ENCODE measurements around the gene SUGCT.

Gene SUGCT

DNA sequence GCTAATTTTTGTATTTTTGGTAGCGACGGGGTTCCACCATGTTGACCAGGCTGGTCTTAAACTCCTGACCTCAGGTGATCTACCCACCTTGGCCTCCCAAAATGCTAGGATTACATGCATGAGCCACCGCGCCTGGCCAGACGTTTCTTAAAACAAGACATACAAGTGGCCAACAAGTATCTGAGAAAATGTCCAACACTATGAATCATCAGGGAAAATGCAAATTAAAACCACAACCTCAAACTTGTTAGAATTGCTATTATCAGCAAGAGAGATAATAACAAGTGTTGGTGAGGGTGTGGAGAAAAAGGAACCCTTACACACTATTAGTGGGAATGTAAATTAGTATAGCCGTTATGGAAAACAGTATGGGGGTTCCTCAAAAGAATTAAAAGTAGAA is 148.6 kb downstream of the SUGCT start:
- H3K4me3 ChIP-seq (ENCODE audit: low read depth, low read length) = no peak overlapping the region
- in situ Hi-C loops (cut with HindIII; ENCODE audit: low sequenced_read_pairs) = no loop called here
- no peak for DNase-seq (ENCODE audit: low read depth)
- TF ChIP-seq, protein P1, sequence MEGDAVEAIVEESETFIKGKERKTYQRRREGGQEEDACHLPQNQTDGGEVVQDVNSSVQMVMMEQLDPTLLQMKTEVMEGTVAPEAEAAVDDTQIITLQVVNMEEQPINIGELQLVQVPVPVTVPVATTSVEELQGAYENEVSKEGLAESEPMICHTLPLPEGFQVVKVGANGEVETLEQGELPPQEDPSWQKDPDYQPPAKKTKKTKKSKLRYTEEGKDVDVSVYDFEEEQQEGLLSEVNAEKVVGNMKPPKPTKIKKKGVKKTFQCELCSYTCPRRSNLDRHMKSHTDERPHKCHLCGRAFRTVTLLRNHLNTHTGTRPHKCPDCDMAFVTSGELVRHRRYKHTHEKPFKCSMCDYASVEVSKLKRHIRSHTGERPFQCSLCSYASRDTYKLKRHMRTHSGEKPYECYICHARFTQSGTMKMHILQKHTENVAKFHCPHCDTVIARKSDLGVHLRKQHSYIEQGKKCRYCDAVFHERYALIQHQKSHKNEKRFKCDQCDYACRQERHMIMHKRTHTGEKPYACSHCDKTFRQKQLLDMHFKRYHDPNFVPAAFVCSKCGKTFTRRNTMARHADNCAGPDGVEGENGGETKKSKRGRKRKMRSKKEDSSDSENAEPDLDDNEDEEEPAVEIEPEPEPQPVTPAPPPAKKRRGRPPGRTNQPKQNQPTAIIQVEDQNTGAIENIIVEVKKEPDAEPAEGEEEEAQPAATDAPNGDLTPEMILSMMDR (IDR thresholded peaks at IDR 0.05; ENCODE audit: low read depth, low read length, missing control alignments) = no peak

DNA sequence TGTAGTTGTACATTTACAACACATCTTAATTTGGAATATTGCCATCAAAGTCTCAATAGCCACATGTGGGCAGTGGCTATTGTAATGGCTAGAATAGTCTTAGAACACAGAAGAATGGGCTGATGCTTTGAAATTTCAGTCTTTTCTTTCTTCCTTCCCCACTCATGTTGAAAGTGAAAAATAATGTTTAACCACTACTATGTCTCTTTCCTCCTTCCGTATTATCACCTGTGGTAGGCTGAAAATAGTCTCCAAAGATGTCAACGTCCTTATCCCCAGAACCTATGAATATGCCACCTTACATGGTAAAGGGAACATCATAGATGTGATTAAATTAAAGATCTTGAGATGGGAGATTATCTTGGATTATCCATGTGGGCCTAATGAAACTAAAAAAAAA is 154.0 kb downstream of the SUGCT start:
- DNase-seq (ENCODE audit: low read depth) = no peak
- in situ Hi-C loops (cut with HindIII; ENCODE audit: low sequenced_read_pairs) = no loop called here
- TF ChIP-seq, protein P1 (IDR thresholded peaks at IDR 0.05; ENCODE audit: low read depth, low read length, missing control alignments) = no peak
- H3K4me3 ChIP-seq (ENCODE audit: low read depth, low read length) = no peak overlapping the region

DNA sequence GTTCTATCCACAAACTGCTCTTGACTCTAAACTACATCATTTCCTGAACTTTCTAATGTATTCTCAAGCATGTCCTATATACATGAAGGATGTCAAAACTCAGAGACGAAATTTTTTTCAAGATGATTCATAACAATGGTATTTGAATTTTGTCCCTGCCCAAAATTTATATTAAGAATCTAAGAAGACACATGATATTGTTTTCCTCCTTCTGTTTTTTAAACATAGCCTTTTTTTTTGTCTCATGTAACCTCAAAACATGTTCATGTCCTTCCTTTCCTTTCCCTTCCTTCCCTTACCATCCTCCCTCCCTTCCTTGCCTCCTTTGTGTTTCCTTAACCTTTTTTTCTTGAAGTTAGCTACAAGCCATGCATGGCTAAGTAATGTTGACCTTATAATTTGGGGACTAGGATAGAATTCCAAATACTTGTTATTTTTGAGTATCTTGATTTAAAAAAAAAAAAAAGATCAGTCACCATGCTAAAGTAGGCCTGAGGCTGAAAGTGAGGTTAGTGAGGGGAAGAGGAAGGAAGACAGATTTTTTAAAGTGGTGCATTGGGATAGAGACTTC is 163.0 kb downstream of the SUGCT start:
- H3K4me3 ChIP-seq (ENCODE audit: low read depth, low read length) = no peak overlapping the region
- in situ Hi-C loops (cut with HindIII; ENCODE audit: low sequenced_read_pairs) = no loop called here
- TF ChIP-seq, protein P1 (IDR thresholded peaks at IDR 0.05; ENCODE audit: low read depth, low read length, missing control alignments) = no peak
- no peak for DNase-seq (ENCODE audit: low read depth)

DNA sequence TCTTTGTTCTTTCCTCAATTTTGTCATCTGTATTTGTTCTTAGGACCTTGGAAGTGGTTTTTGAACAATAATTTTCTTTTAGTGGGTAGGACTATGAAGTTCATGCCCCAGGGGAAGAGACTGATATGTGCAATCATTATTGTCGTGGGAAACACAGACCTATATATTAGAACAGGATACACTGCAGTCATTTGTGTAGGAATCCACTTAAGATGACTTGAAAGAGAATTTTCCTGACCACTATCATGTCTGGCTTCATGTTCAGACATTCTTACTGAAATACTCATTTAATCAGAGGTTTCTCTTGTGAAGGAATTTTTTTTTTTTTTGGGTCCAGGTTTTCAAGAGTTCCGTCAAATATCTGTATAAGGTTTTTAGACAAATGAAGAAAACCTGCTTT is 163.6 kb downstream of the SUGCT start:
- DNase-seq (ENCODE audit: low read depth) = peak; percentile 47
- H3K4me3 ChIP-seq (ENCODE audit: low read depth, low read length) = no peak overlapping the region
- in situ Hi-C loops (cut with HindIII; ENCODE audit: low sequenced_read_pairs) = no loop called here
- TF ChIP-seq, protein P1 (IDR thresholded peaks at IDR 0.05; ENCODE audit: low read depth, low read length, missing control alignments) = no peak

DNA sequence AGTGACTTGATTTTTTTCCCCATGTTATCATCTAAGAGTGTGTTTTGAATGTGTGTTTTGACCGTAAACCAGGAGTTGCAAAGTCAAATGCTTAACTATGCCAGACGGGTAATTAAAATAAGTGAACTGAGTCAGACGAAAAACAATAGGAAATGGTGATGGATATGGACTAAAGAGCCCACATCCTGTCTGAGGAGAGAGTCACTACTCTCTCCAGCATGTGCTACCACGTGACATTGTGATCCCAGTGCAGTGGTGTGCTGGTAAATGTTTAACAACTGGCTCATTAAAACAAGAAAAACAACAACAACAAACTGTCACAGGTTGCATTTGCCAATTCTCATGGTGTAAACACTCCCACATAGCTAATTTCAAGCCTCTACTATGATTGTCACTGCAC is 164.3 kb downstream of the SUGCT start:
- in situ Hi-C loops (cut with HindIII; ENCODE audit: low sequenced_read_pairs) = no loop called here
- H3K4me3 ChIP-seq (ENCODE audit: low read depth, low read length) = no peak overlapping the region
- no peak for DNase-seq (ENCODE audit: low read depth)
- TF ChIP-seq, protein P1 (IDR thresholded peaks at IDR 0.05; ENCODE audit: low read depth, low read length, missing control alignments) = no peak

DNA sequence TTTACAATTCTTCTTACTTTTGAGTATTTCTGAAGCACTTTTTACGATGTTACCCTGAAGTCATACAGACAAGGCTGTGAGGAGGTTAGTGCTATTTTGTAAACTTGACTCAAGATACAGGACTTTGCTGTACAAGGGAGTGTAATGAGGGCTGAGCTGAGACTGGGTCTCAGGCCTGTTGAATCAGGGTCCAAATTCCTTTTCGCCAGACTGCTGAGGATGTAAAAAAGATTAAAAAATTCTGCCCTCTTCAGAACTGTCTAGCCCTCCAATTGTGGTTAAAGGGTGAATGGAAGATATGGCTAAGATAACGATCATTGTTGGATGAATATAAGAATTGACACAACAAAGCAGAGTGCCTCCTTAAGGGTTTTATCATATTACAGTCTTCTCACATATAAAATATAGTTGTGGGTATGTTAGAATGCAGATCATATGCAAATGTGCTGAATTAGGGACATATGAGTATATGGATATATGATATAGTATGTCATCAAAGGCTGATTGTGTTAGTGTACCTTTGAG is 165.4 kb downstream of the SUGCT start:
- TF ChIP-seq, protein P1 (IDR thresholded peaks at IDR 0.05; ENCODE audit: low read depth, low read length, missing control alignments) = no peak
- in situ Hi-C loops (cut with HindIII; ENCODE audit: low sequenced_read_pairs) = no loop called here
- no peak overlapping the region for H3K4me3 ChIP-seq (ENCODE audit: low read depth, low read length)
- no peak for DNase-seq (ENCODE audit: low read depth)

Data from astrocyte of the cerebellum (primary cell).